ENCODE results near the gene RNF32.
"Not testable (repeated sequence)": the region's sequence is repeated elsewhere in the genome, so short reads cannot be mapped to it uniquely, and the experiment has no call there.

RNF32 gene

GRCh38 chr7:156676263-156676662 is 35.7 kb downstream of the RNF32 start:
- no peak for DNase-seq

- no peak for DNase-seq
These were observed 36.9 kb downstream of the RNF32 start for GRCh38 chr7:156677374-156678054.

- no peak for DNase-seq
These were observed 39.7 kb downstream of the RNF32 start for GRCh38 chr7:156680281-156680680.

GRCh38 chr7:156682928-156683327 is 42.4 kb downstream of the RNF32 start:
- peak; percentile 20 for DNase-seq

GRCh38 chr7:156684251-156684650 is 43.7 kb downstream of the RNF32 start:
- no peak for DNase-seq

GRCh38 chr7:156684661-156685060 is 44.1 kb downstream of the RNF32 start:
- DNase-seq = no peak

- DNase-seq = no peak
These were observed 51.2 kb downstream of the RNF32 start for GRCh38 chr7:156691764-156692163.

- DNase-seq = no peak
These were observed 52.3 kb downstream of the RNF32 start for GRCh38 chr7:156692849-156693248.

- no peak for DNase-seq
These were observed 53.1 kb downstream of the RNF32 start for GRCh38 chr7:156693627-156694026.

- DNase-seq = not testable (repeated sequence)
These were observed 56.7 kb downstream of the RNF32 start for GRCh38 chr7:156697283-156697682.

- not testable (repeated sequence) for DNase-seq
These were observed 57.9 kb downstream of the RNF32 start for GRCh38 chr7:156698512-156698911.

GRCh38 chr7:156701787-156702186 is 61.2 kb downstream of the RNF32 start:
- DNase-seq = not testable (repeated sequence)

- no peak for DNase-seq
These were observed 61.8 kb downstream of the RNF32 start for GRCh38 chr7:156702399-156702798.

GRCh38 chr7:156703209-156703608 is 62.6 kb downstream of the RNF32 start:
- DNase-seq = no peak

- no peak for DNase-seq
These were observed 63.4 kb downstream of the RNF32 start for GRCh38 chr7:156703773-156704482.

- DNase-seq = no peak
These were observed 81.7 kb downstream of the RNF32 start for GRCh38 chr7:156722043-156722826.

GRCh38 chr7:156725073-156725472 is 84.5 kb downstream of the RNF32 start:
- DNase-seq = no peak

GRCh38 chr7:156725936-156726335 is 85.4 kb downstream of the RNF32 start:
- no peak for DNase-seq
